Endothelial cell of umbilical vein (primary cell): ENCODE data around the gene RFWD3. TPM values are rescaled to one million over a fixed set of nuclear protein-coding genes. Genes with fewer than 3 reads are reported as not detected.

ENCODE experiments used
- BruUV-seq: library from RNA; stranded (reverse); fragments of 400-500 nt; replicated peaks from 2 replicates; lab custom pipeline; 2021; lab: Mats Ljungman, UMichigan
- CTCF ChIA-PET: fragments of 300-600, 350-600 bp; sonication (Branson Sonifier 250); formaldehyde crosslinking; loops from one replicate; lab custom pipeline; 2021; ENCODE audit warnings: antibody characterized with exemption, inconsistent platforms; lab: Charles Lee
- POLR2A ChIA-PET: fragments of 300-600, 350-600 bp; sonication (Branson Sonifier 250); formaldehyde crosslinking; loops from one replicate; lab custom pipeline; 2021; ENCODE audit warnings: antibody characterized with exemption, inconsistent platforms; lab: Charles Lee
- DNase-seq: peaks from one replicate; pipeline ENCODE4 v3.0.0-alpha.2; 2011; ENCODE audit warnings: low read depth, low spot score
- FAIRE-seq: peaks from 2 replicates; lab custom pipeline; 2011; peaks lifted over from hg19 to GRCh38; lab: Jason Lieb, UNC
- H2AFZ ChIP-seq: 2 replicates; pipeline ENCODE4 v1.6.0; 2012; ENCODE audit warnings: low read depth, low read length, control low read depth, inconsistent platforms
- H3K27ac ChIP-seq: 2 replicates; pipeline ENCODE4 v1.5.1; 2011; ENCODE audit warnings: low read depth, mild to moderate bottlenecking, control low read depth, low read length, moderate library complexity; ENCODE audit not compliant: insufficient read depth
- H3K27me3 ChIP-seq, 2 experiments: 2 replicates each; pipeline versions ENCODE4 v1.6.0 to v1.6.1; 2011; ENCODE audit warnings: low read length in 2 of 2, mixed read lengths in 1 of 2; ENCODE audit not compliant: control insufficient read depth in 2 of 2, insufficient read depth in 2 of 2
- H3K36me3 ChIP-seq, 2 experiments: 2 replicates in 1 of 2; 3 replicates in 1 of 2; pipeline ENCODE4 v1.5.1; 2011; ENCODE audit warnings: low read length in 2 of 2, mild to moderate bottlenecking in 1 of 2, moderate library complexity in 1 of 2; ENCODE audit not compliant: control insufficient read depth in 2 of 2, insufficient read depth in 2 of 2; ENCODE audit errors: extremely low read depth in 1 of 2
- H3K4me1 ChIP-seq: 3 replicates; pipeline ENCODE4 v1.5.1; 2011; ENCODE audit warnings: mild to moderate bottlenecking, low read length; ENCODE audit not compliant: control insufficient read depth, insufficient read depth; ENCODE audit errors: extremely low read depth
- H3K4me2 ChIP-seq: 2 replicates; pipeline ENCODE4 v1.6.1; 2011; ENCODE audit warnings: low read length, control low read depth, mixed read lengths; ENCODE audit not compliant: insufficient read depth
- H3K4me3 ChIP-seq, 3 experiments: fragments of 200-600 bp in 1 of 3; sonication (generic), shearing (Covaris generic) in 1 of 3; replicated peaks in 1 of 3; 2 replicates each; pipeline ENCODE4 v1.5.1; 2011 to 2016; ENCODE audit warnings: control low read depth in 3 of 3, low read length in 3 of 3, mild to moderate bottlenecking in 2 of 3, inconsistent platforms in 1 of 3, low read depth in 1 of 3, moderate library complexity in 1 of 3; ENCODE audit not compliant: insufficient read depth in 1 of 3
- H3K79me2 ChIP-seq: 2 replicates; pipeline ENCODE4 v1.6.0; 2012; ENCODE audit warnings: low read length, inconsistent platforms; ENCODE audit not compliant: control insufficient read depth, insufficient read depth
- H3K9ac ChIP-seq: replicated peaks from 2 replicates; pipeline ENCODE3; 2011; ENCODE audit warnings: low read length, control low read depth; ENCODE audit not compliant: insufficient read depth; ENCODE audit errors: extremely low read depth
- H3K9me1 ChIP-seq: replicated peaks from 3 replicates; pipeline ENCODE4 v1.6.0; 2011; ENCODE audit warnings: mild to moderate bottlenecking, low read length; ENCODE audit not compliant: control insufficient read depth, insufficient read depth; ENCODE audit errors: extremely low read depth
- H3K9me3 ChIP-seq: replicated peaks from 2 replicates; pipeline ENCODE4 v1.5.1; 2012; ENCODE audit warnings: low read length, inconsistent platforms; ENCODE audit not compliant: control insufficient read depth, insufficient read depth
- H4K20me1 ChIP-seq: replicated peaks from 2 replicates; pipeline ENCODE3; 2011; ENCODE audit warnings: mild to moderate bottlenecking, low read length; ENCODE audit not compliant: control insufficient read depth, insufficient read depth; ENCODE audit errors: extremely low read depth
- CTCF ChIP-seq, 2 donors: IDR thresholded peaks; 1 replicate in 1 of 2; 2 replicates in 1 of 2; pipeline ENCODE4 v1.5.1; 2011; ENCODE audit warnings: low read length in 2 of 2, mild to moderate bottlenecking in 2 of 2, moderate library complexity in 2 of 2, control low read depth in 1 of 2, inconsistent platforms in 1 of 2, low read depth in 1 of 2; ENCODE audit not compliant: insufficient read depth in 1 of 2; ENCODE audit errors: extremely low read depth in 1 of 2
- EZH2 ChIP-seq: IDR thresholded peaks from 2 replicates; pipeline ENCODE4 v1.6.1; 2012; ENCODE audit warnings: borderline replicate concordance, low read depth, mild to moderate bottlenecking, moderate library complexity, low read length, inconsistent platforms; ENCODE audit not compliant: severe bottlenecking
- FOS ChIP-seq: IDR thresholded peaks from 2 replicates; pipeline ENCODE4 v1.6.1; 2011; ENCODE audit warnings: mild to moderate bottlenecking, low read length, moderate library complexity, borderline replicate concordance; ENCODE audit not compliant: insufficient read depth
- GATA2 ChIP-seq: IDR thresholded peaks from 2 replicates; pipeline ENCODE4 v1.7.0; 2011; ENCODE audit warnings: low read depth, mild to moderate bottlenecking, moderate library complexity, mixed read lengths, low read length; ENCODE audit not compliant: insufficient read length, insufficient read depth
- JUN ChIP-seq: IDR thresholded peaks from 2 replicates; pipeline ENCODE4 v1.6.1; 2011; ENCODE audit warnings: borderline replicate concordance, low read depth; ENCODE audit not compliant: insufficient read length, insufficient read depth
- MAX ChIP-seq: IDR thresholded peaks from 2 replicates; pipeline ENCODE4 v1.6.1; 2011; ENCODE audit not compliant: insufficient read depth, insufficient read length
- MYC ChIP-seq: IDR thresholded peaks from one replicate; pipeline ENCODE4 v1.6.1; 2011; ENCODE audit warnings: mild to moderate bottlenecking, low read depth, low read length
- POLR2A ChIP-seq: IDR thresholded peaks from 2 replicates; pipeline ENCODE4 v1.6.1; 2012; ENCODE audit warnings: low read depth, mild to moderate bottlenecking, control low read depth, low read length
- POLR2AphosphoS5 ChIP-seq: IDR thresholded peaks from 2 replicates; pipeline ENCODE4 v1.6.1; 2012; ENCODE audit warnings: low read depth, mild to moderate bottlenecking, control low read depth, low read length, moderate library complexity; ENCODE audit not compliant: insufficient read depth
- dilution Hi-C: fragments of 300-500 bp; cut with MboI; formaldehyde crosslinking; loops from one replicate; pipeline ENCODE4 v1.15.0; 2019; ENCODE audit warnings: low sequenced_read_pairs; ENCODE audit not compliant: extremely low pct_ligation_motif_present
- intact Hi-C: fragments of 100-400 bp; cut with micrococcal nuclease; formaldehyde crosslinking; loops from one replicate; pipeline ENCODE4 v1.10.0; 2022
- polyA plus RNA-seq, 4 experiments: library from polyadenylated mRNA; depleted of rRNA in 3 of 4; stranded (reverse) in 3 of 4; unstranded in 1 of 4; fragments of >200 nt; gene quantifications; 2 replicates each; pipeline versions ENCODE4 v1.2.1 to v1.2.3, GENCODE V29; 2011 to 2012; ENCODE audit warnings: missing spikeins in 1 of 4
- total RNA-seq: library from RNA; stranded (reverse); gene quantifications from 2 replicates; pipeline ENCODE4 v1.2.3, GENCODE V29; 2021

RFWD3 gene
- total and polyA plus RNA-seq, 2 donors (not counting 3 experiments of a cell fraction or from before 2014, with no cell fraction given) = 27.3 to 51.6 TPM

GRCh38 chr16:74605746-74606520 lies 60.7 kb downstream of the RFWD3 start:
- TF ChIP-seq EZH2 (no peak), JUN (no peak), FOS (no peak), GATA2 (no peak), POLR2A (no peak), CTCF (IDR thresholded peaks at IDR 0.05; ENCODE audit: extremely low read depth in 1 of 2, insufficient read depth in 1 of 2, low read depth in 1 of 2, low read length in 2 of 2) (no peak), POLR2AphosphoS5 (no peak), MYC (no peak), MAX (no peak)
- Histone ChIP-seq H3K36me3 (no peaks in the 10 kb centered on the region), H3K4me1 (peaks cover 31% of the 10 kb centered on the region), H3K79me2 (peaks cover 55% of the 10 kb centered on the region), H3K27ac (peak overlapping the region; percentile 66), H3K27me3 (no peaks in the 10 kb centered on the region), H3K4me2 (peak overlapping the region; percentile 95), H3K4me3 (peak overlapping the region; percentile 79 to 86 (median 85)), H3K9ac (peak overlapping the region; percentile 91), H3K9me3 (no peaks in the 10 kb centered on the region), H2AFZ (peak overlapping the region; percentile 81), H4K20me1 (no peaks in the 10 kb centered on the region), H3K9me1 (no peaks in the 10 kb centered on the region)
- intact Hi-C loops (loop anchor here (2.0 to 5.0 kb wide), 3 partner anchors 104 to 309 kb away; partner anchors contain the start of gene PSMD7), dilution Hi-C loops (no loop called here)
- DNase-seq (no peak), FAIRE-seq (peak; percentile 66)
- BruUV-seq = TSS peak; percentile 38
- CTCF ChIA-PET = interaction anchor here (0.8 to 1.1 kb wide), 3 partner anchors 13 to 62 kb away, joined by 3 to 4 read pairs (median 4); no protein-coding TSS in a partner anchor
- POLR2A ChIA-PET = interaction anchor here (0.7 to 1.2 kb wide), 2 partner anchors 13 to 445 kb away, joined by 3 to 14 read pairs; no protein-coding TSS in a partner anchor
